GM10248 (cell line): ENCODE results near the gene TAC3.

Experiments used
- CTCF ChIA-PET: fragments of 300-600 bp; sonication (Branson Sonifier 250); formaldehyde crosslinking; extraction: SDS; loops from one replicate; lab custom pipeline; 2021; ENCODE audit warnings: antibody characterized with exemption; lab: Yijun Ruan, JAX
- POLR2A ChIA-PET: fragments of 350-650 bp; sonication (Branson Sonifier 250); formaldehyde crosslinking; extraction: SDS; loops from one replicate; lab custom pipeline; 2020; ENCODE audit warnings: antibody characterized with exemption; lab: Yijun Ruan, JAX
- DNase-seq: peaks from one replicate; pipeline ENCODE4 v3.0.0; 2012; ENCODE audit errors: extremely low spot score
- TF ChIP-seq, protein P1 (sequence below): IDR thresholded peaks from 2 replicates; pipeline ENCODE4 v1.5.1; 2012; ENCODE audit warnings: mild to moderate bottlenecking, low read depth; ENCODE audit errors: extremely low read depth, missing control alignments, control extremely low read depth

Gene TAC3

DNA sequence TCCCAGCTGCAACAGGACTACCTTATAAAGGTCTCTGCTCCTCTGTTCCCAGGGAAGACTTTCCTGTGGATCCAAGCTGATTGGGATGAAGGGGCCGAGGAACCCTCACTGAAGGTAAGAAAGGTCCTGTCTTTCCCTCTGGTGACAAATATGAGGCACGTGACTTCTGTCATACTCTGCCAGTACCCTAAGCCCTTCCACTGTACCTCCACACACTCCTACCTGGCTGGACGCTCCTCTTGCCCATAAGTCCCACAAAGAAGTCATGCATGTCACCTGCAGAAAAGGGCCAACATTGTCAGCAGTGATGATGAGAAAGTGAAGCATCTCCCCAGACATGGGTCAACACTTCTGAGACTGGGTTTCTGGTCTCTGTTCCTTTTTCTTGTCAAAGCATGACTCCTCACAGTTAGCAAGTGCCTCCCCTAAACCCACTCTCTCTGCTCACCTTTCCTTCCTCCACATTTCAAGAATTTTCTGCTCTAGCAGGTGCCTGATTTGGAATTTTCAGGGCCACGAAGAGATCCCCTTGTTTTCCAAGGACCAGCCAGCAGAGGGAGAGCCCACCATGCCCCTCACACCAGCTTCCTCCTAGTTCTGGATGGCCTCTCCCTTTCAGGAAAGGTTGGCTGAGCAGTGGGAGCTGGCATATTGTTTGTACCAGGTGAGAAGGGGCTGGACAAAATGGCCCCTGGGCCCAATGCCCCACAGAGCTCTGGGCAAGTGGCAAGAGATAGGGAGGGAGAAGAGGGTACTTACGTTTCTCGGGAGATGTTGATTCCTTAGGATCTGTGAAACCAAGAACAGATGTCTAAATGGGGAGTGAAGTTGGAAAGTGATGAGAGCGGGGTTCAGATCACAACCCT is 3.5 kb downstream of the TAC3 start:
- ChIA-PET CTCF (interaction anchor here (0.9 to 7.2 kb wide), 11 partner anchors 11 to 254 kb away, joined by 3 to 47 read pairs (median 3); no protein-coding TSS in a partner anchor), POLR2A (no interaction called here)
- TF ChIP-seq, protein P1, sequence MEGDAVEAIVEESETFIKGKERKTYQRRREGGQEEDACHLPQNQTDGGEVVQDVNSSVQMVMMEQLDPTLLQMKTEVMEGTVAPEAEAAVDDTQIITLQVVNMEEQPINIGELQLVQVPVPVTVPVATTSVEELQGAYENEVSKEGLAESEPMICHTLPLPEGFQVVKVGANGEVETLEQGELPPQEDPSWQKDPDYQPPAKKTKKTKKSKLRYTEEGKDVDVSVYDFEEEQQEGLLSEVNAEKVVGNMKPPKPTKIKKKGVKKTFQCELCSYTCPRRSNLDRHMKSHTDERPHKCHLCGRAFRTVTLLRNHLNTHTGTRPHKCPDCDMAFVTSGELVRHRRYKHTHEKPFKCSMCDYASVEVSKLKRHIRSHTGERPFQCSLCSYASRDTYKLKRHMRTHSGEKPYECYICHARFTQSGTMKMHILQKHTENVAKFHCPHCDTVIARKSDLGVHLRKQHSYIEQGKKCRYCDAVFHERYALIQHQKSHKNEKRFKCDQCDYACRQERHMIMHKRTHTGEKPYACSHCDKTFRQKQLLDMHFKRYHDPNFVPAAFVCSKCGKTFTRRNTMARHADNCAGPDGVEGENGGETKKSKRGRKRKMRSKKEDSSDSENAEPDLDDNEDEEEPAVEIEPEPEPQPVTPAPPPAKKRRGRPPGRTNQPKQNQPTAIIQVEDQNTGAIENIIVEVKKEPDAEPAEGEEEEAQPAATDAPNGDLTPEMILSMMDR = no peak
- DNase-seq = peak; percentile 78

DNA sequence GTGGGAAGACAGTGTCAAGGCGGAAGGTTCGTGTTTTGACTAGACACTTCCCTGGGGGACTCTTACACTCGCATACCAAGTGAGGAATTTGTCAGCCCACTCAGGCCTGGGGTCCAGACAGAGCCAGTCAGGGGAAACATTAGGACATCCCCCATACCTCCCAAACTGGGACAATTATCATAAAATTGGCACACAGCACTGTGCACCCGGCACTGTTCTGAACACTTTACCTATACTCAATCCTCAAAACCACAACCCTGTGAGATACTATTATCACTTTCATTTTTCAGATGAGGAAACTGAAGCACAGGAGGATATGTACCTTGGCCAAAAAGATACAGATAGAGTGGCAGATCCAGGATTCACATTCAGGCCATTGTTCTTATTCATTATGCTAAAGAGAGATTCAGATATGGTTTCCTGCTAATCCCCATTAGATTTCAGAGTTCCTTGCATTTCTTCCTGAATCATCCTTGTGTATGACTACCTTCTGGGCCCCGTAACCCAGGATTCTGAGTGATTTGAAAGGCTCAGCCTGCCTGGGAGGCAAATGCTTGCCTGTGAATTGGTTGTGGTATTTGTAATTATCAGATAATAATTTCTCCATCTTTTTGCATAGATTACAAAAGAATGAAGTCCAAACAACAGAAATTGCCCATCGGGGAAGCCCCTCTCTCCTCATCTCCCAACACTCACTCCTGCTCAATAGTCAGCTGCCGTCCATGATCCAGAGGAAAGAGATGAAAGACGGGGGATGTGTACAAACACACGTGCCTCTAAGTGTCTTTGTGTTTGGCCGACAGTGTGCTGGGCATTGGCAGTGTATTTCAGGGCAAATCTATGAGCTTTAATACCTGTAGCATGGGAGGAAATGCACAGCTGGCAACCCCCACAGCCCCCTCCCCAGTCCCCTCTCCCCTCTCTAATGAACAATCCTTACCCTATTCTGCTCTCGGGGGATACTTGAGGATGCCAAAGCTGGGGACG is 4.6 kb downstream of the TAC3 start:
- ChIA-PET POLR2A (no interaction called here), CTCF (interaction anchor here (0.8 to 7.2 kb wide), 14 partner anchors 9 to 252 kb away, joined by 3 to 47 read pairs (median 4); partner anchors contain the start of genes MYO1A and STAT6)
- peak; percentile 39 for DNase-seq
- TF ChIP-seq, protein P1 = no peak

DNA sequence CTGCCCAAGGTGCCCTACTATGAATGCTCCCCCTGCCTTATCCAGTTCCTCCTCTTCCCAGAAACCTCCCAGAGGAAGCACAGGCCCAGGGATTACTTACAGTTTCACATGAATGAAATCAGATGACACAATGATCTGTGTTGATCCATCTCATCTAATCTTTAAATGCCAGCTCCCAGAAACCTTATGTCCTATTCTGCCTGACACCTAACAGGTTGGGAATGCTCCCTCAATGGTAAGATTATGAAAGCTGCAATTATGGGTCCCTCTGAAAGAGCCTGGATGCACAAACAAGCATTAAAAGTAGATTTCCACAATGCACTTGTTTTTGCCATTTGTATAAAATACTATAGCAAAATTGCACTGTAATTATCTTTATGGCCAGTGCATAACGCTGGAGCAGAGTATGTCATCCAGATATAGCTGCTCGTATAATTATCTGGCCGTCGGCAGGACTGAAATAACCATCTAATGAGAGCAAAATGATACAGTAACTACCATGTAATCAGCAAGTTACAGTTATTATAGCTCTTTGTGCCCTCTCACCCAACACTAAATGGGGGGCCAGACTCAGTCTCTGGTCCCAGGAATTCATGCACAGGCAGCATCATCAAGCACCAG is 5.6 kb downstream of the TAC3 start:
- TF ChIP-seq, protein P1 = no peak
- no peak for DNase-seq
- POLR2A ChIA-PET = no interaction called here
- CTCF ChIA-PET = interaction anchor here (0.8 to 7.2 kb wide), 9 partner anchors 10 to 113 kb away, joined by 3 to 47 read pairs (median 5); partner anchors contain the start of genes MYO1A and STAT6

DNA sequence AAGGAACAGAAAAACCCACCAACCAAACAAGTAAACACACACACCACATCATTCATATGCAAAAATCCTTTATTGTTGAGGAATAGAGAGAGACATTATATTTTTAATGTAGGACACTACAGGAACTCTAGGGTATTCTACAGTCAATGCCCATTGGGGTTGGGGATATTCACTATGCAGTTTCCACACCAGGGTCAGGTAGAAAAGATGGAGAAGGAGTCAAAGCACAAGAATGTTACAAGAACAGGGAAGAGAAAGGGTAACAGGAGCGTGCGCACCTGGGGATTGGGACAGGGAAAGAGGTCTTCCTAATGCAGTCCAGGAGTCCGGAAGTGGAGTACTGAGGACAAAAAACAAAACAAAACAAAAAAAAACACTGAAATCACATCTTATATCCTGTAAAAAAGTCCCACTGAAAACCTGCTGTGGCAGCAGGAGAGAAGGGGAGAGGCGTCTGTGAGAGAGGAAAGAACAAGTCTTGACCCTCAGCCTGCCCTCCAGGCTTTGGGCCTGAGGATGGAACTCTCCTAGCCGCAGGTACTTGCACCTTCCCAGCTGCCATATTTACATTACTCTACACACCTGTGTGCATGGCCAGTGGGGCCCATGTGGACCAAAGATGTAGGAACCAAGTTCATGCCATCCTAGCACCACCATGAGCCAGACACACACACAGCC is 6.2 kb downstream of the TAC3 start:
- no peak for DNase-seq
- TF ChIP-seq, protein P1 = no peak
- ChIA-PET CTCF (interaction anchor here (1.1 to 7.2 kb wide), 6 partner anchors 10 to 101 kb away, joined by 3 to 47 read pairs (median 6); partner anchors contain the start of genes MYO1A and STAT6), POLR2A (no interaction called here)

DNA sequence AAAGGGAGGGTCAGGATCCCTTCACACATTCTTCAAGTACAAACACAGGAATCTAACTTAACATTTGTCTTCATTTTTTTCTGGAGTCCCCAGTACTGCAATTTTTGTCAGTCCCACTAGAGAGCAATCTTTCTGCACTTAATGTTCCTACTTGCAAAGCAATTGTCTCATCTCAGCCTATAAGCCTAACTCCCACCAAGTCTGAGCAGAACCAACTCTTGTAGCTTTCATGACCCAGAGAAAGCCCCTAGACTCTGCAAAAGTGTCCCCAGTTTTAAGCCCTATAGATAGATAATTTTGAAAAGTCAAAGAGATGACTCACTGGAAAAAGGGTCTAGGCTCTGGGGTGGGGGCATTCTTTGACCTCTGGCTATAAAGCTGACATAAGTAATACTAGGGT is 8.2 kb downstream of the TAC3 start:
- POLR2A ChIA-PET = no interaction called here
- CTCF ChIA-PET = interaction anchor here (0.7 to 7.2 kb wide), 29 partner anchors 7 to 438 kb away, joined by 3 to 47 read pairs (median 4); partner anchors contain the start of genes MYO1A, STAT6 and TAC3
- TF ChIP-seq, protein P1 = peak; percentile 70
- DNase-seq = peak; percentile 62
